Tibial nerve (tissue), 4 donors: ENCODE data around the gene FAM193A.

ENCODE experiments used
- CTCF ChIP-seq, 5 experiments: fragments of 200-600 bp in 3 of 5; fragments of 450-650 bp in 2 of 5; sonication (generic) in 3 of 5; IDR thresholded peaks; one replicate each; pipeline ENCODE4 v1.5.1; 2016 to 2019; ENCODE audit warnings: antibody characterized with exemption in 5 of 5, mild to moderate bottlenecking in 3 of 5, moderate library complexity in 2 of 5
- EP300 ChIP-seq, 2 donors: sonication (generic); formaldehyde crosslinking; IDR thresholded peaks; one replicate each; pipeline ENCODE4 v1.6.1; 2017; ENCODE audit warnings: antibody characterized with exemption in 2 of 2, mild to moderate bottlenecking in 1 of 2
- POLR2A ChIP-seq, 2 donors: fragments of 450-650 bp; IDR thresholded peaks; one replicate each; pipeline ENCODE4 v1.6.1; 2017; ENCODE audit warnings: antibody characterized with exemption in 2 of 2, mild to moderate bottlenecking in 2 of 2, moderate library complexity in 2 of 2

- no peak for TF ChIP-seq CTCF (IDR thresholded peaks at IDR 0.05)
- peak; percentile 65 to 71 for TF ChIP-seq EP300 (IDR thresholded peaks at IDR 0.05)
- no peak for TF ChIP-seq POLR2A (IDR thresholded peaks at IDR 0.05)
Observed at GRCh38 chr4:2660596-2661211, 124.3 kb downstream of the FAM193A start.
